ENCODE measurements around the gene SOX5.

DNA sequence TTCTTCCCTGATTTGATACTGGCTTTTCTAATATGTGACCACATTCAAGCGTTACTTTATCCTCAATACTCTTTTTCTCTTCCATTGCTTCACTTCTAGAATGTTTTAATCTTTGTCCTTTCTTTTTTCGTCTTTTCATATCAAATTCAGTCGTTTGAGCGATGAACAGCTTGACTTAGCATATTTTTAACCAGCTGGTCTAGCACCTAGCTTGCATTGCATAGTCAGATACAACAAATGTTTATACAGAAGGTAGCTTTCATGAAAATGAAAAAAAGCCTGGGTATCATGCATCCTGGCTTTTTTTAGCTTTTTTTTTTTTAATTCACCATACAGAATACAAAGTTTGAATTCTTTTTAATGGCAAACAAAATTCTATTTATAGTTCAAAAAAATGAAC, 1.2 kb downstream of the SOX5 start:
- TF ChIP-seq ZBTB11 (CRISPR knock-in tag; IDR thresholded peaks at IDR 0.05), result no peak
- TF ChIP-seq SP1 (CRISPR knock-in tag; IDR thresholded peaks at IDR 0.05), result no peak
- no peak for TF ChIP-seq CHD2 (IDR thresholded peaks at IDR 0.05; ENCODE audit: low read depth, low read length)
- no peak for TF ChIP-seq E2F4 (CRISPR knock-in tag; IDR thresholded peaks at IDR 0.05; ENCODE audit: low read depth)
- TF ChIP-seq SIRT6 (IDR thresholded peaks at IDR 0.05; ENCODE audit: low read depth, low read length), result no peak
- no peak for TF ChIP-seq ETV6 (IDR thresholded peaks at IDR 0.05; ENCODE audit: borderline replicate concordance in 1 of 2, low read depth in 2 of 2, low read length in 1 of 2)
- no peak for TF ChIP-seq ETV6 (CRISPR knock-in tag; IDR thresholded peaks at IDR 0.05; ENCODE audit: borderline replicate concordance)
- TF ChIP-seq, protein P1, sequence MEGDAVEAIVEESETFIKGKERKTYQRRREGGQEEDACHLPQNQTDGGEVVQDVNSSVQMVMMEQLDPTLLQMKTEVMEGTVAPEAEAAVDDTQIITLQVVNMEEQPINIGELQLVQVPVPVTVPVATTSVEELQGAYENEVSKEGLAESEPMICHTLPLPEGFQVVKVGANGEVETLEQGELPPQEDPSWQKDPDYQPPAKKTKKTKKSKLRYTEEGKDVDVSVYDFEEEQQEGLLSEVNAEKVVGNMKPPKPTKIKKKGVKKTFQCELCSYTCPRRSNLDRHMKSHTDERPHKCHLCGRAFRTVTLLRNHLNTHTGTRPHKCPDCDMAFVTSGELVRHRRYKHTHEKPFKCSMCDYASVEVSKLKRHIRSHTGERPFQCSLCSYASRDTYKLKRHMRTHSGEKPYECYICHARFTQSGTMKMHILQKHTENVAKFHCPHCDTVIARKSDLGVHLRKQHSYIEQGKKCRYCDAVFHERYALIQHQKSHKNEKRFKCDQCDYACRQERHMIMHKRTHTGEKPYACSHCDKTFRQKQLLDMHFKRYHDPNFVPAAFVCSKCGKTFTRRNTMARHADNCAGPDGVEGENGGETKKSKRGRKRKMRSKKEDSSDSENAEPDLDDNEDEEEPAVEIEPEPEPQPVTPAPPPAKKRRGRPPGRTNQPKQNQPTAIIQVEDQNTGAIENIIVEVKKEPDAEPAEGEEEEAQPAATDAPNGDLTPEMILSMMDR (IDR thresholded peaks at IDR 0.05 in 2 of 3, conservative IDR thresholded peaks at IDR 0.05 in 1 of 3; ENCODE audit: insufficient read depth in 2 of 3, low read depth in 1 of 3, low read length in 3 of 3), result no peak
- TF ChIP-seq EZH2 (IDR thresholded peaks at IDR 0.05; ENCODE audit: borderline replicate concordance, low read depth, low read length), result no peak
